T47D (cell line): ENCODE data around the gene KCNMA1.

Experiments used
- DNase-seq, 2 experiments: peaks; one replicate each; pipeline versions ENCODE4 v3.0.0 to v3.0.0-alpha.2; 2011 to 2012; ENCODE audit warnings: low read depth in 1 of 2, low spot score in 1 of 2
- JUND ChIP-seq: IDR thresholded peaks from 2 replicates; pipeline ENCODE4 v1.6.1; 2012; ENCODE audit warnings: low read depth
- in situ Hi-C: cut with HindIII; loops from 2 replicates; pipeline ENCODE4 v1.10.0; 2016; ENCODE audit warnings: low sequenced_read_pairs, low pct_unique_long_range_greater_than_20kb

The KCNMA1 gene

GRCh38 chr10:77032188-77032570 lies 605.4 kb downstream of the KCNMA1 start:
- no peak for TF ChIP-seq JUND
- no peak for DNase-seq
- in situ Hi-C loops = no loop called here

GRCh38 chr10:77031531-77032187 lies 605.9 kb downstream of the KCNMA1 start:
- in situ Hi-C loops = no loop called here
- TF ChIP-seq JUND = no peak
- no peak for DNase-seq

GRCh38 chr10:77030974-77031373 lies 606.6 kb downstream of the KCNMA1 start:
- no peak for TF ChIP-seq JUND
- DNase-seq = peak in 1 of 2 experiments; percentile 8
- in situ Hi-C loops = no loop called here

GRCh38 chr10:77029777-77030717 lies 607.6 kb downstream of the KCNMA1 start:
- DNase-seq = no peak
- no peak for TF ChIP-seq JUND
- in situ Hi-C loops = no loop called here

GRCh38 chr10:77028042-77028441 lies 609.6 kb downstream of the KCNMA1 start:
- no peak for DNase-seq
- no peak for TF ChIP-seq JUND
- in situ Hi-C loops = no loop called here

- in situ Hi-C loops = no loop called here
- no peak for TF ChIP-seq JUND
- DNase-seq = no peak
These were observed 610.0 kb downstream of the KCNMA1 start for GRCh38 chr10:77027576-77027975.

- DNase-seq = no peak
- in situ Hi-C loops = no loop called here
- no peak for TF ChIP-seq JUND
These were observed 610.5 kb downstream of the KCNMA1 start for GRCh38 chr10:77027141-77027540.

GRCh38 chr10:77026148-77026547 lies 611.5 kb downstream of the KCNMA1 start:
- TF ChIP-seq JUND = no peak
- in situ Hi-C loops = no loop called here

GRCh38 chr10:77024461-77024860 lies 613.1 kb downstream of the KCNMA1 start:
- no peak for TF ChIP-seq JUND
- DNase-seq = no peak
- in situ Hi-C loops = no loop called here

More at GRCh38 chr10:77026148-77026547, 611.5 kb downstream of the KCNMA1 start:
- no peak for DNase-seq

GRCh38 chr10:77023396-77023795 lies 614.2 kb downstream of the KCNMA1 start:
- TF ChIP-seq JUND = no peak
- in situ Hi-C loops = no loop called here
- no peak for DNase-seq

- no peak for TF ChIP-seq JUND
- in situ Hi-C loops = no loop called here
- DNase-seq = no peak
These were observed 614.9 kb downstream of the KCNMA1 start for GRCh38 chr10:77022671-77023070.

- DNase-seq = no peak
- in situ Hi-C loops = no loop called here
- no peak for TF ChIP-seq JUND
These were observed 615.6 kb downstream of the KCNMA1 start for GRCh38 chr10:77021966-77022490.
